ENCODE measurements around the gene PATL2.
"Not testable (repeated sequence)": the region's sequence is repeated elsewhere in the genome, so short reads cannot be mapped to it uniquely, and the experiment has no call there.

The PATL2 gene

GRCh38 chr15:44706946-44707636, 4.0 kb downstream of the PATL2 start:
- Histone ChIP-seq H3K9ac (ENCODE audit: low read depth, low read length) (no peak overlapping the region), H3K36me3 (ENCODE audit: insufficient read depth, low read length) (no peaks in the 10 kb centered on the region), H3K4me3 (ENCODE audit: low read length) (no peak overlapping the region), H3K27me3 (ENCODE audit: insufficient read depth, low read length) (peaks cover 6% of the 10 kb centered on the region), H3K27ac (ENCODE audit: low read depth, low read length) (no peak overlapping the region), H3K4me1 (ENCODE audit: insufficient read depth, low read length) (no peaks in the 10 kb centered on the region), H3K9me3 (ENCODE audit: insufficient read depth, low read depth, low read length) (no peaks in the 10 kb centered on the region)
- WGBS: 90% methylated on average over 2 of the region's 2 CpGs

DNA sequence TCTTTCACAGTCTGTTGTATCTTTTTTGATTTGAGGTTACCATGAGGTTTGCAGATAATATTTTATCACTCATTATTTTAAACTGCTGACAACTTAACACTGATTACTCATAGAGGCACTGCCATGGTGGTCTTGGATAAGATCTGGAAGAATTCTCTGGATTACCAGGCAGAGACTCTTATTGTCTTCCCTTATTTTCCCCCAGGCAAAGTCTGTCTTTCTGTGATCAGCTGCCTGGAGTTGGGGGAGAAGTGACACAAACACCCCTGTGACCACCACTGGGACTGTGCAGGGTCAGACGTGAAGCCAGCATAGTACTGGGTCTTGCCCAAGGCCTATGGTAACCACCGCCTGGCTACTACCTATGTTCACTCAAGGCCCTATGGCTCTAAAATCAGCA, 4.7 kb downstream of the PATL2 start:
- Histone ChIP-seq H3K9me3 (ENCODE audit: insufficient read depth, low read depth, low read length) (no peaks in the 10 kb centered on the region), H3K27ac (ENCODE audit: low read depth, low read length) (no peak overlapping the region)
- WGBS: 91% methylated on average over 2 of the region's 2 CpGs

DNA sequence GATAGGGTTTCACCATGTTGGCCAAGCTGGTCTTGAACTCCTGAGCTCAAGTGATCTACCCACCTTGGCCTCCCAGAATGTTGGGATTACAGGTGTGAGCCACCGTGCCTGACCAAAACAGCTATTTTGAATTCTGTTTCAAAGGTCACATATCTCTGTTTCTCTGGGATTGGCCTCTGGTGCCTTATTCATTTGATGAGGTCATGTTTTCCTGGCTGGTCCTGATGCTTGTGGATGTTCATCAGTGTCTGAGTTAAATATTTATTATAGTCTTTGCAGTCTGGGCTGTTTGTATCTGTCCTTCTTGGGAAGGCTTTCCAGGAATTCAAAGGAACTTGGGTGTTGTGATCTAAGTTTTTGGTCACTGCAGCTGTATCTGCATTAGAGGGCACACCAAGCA, 5.1 kb downstream of the PATL2 start:
- no peak overlapping the region for H3K9ac ChIP-seq (ENCODE audit: low read depth, low read length)
- no peak overlapping the region for H3K27ac ChIP-seq (ENCODE audit: low read depth, low read length)
- H3K27me3 ChIP-seq (ENCODE audit: insufficient read depth, low read length): no peaks in the 10 kb centered on the region
- no peak overlapping the region for H3K4me3 ChIP-seq (ENCODE audit: low read length)
- H3K4me1 ChIP-seq (ENCODE audit: insufficient read depth, low read length): no peaks in the 10 kb centered on the region
- no peaks in the 10 kb centered on the region for H3K36me3 ChIP-seq (ENCODE audit: insufficient read depth, low read length)
- H3K9me3 ChIP-seq (ENCODE audit: insufficient read depth, low read depth, low read length): no peaks in the 10 kb centered on the region
- WGBS: 82% methylated on average over 1 of the region's 1 CpG

More for the DNA sequence above, 4.7 kb downstream of the PATL2 start:
- Histone ChIP-seq H3K27me3 (ENCODE audit: insufficient read depth, low read length) (no peaks in the 10 kb centered on the region), H3K4me1 (ENCODE audit: insufficient read depth, low read length) (no peaks in the 10 kb centered on the region), H3K9ac (ENCODE audit: low read depth, low read length) (no peak overlapping the region), H3K36me3 (ENCODE audit: insufficient read depth, low read length) (no peaks in the 10 kb centered on the region), H3K4me3 (ENCODE audit: low read length) (no peak overlapping the region)

DNA sequence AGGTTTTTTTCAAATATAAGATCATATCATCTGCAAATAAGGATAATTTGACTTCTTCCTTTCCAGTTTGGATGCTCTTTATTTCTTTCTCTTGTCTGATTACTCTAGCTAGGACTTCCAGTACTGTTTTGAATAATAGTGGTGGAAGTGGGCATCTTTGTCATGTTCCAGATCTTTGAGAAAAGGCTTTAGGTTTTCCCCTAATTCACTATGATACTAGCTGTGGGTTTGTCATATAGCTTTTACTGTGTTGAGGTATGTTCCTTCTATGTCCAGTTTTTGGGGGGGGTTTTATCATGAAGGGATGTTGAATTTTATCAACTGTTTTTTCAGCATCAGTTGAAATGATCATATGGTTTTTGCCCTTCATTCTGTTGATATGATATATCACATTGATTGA, 10.4 kb downstream of the PATL2 start:
- not testable (repeated sequence) for H3K36me3 ChIP-seq (ENCODE audit: insufficient read depth, low read length); H3K27me3 ChIP-seq (ENCODE audit: insufficient read depth, low read length); H3K9ac ChIP-seq (ENCODE audit: low read depth, low read length); H3K9me3 ChIP-seq (ENCODE audit: insufficient read depth, low read depth, low read length); H3K4me1 ChIP-seq (ENCODE audit: insufficient read depth, low read length); H3K4me3 ChIP-seq (ENCODE audit: low read length); H3K27ac ChIP-seq (ENCODE audit: low read depth, low read length)

DNA sequence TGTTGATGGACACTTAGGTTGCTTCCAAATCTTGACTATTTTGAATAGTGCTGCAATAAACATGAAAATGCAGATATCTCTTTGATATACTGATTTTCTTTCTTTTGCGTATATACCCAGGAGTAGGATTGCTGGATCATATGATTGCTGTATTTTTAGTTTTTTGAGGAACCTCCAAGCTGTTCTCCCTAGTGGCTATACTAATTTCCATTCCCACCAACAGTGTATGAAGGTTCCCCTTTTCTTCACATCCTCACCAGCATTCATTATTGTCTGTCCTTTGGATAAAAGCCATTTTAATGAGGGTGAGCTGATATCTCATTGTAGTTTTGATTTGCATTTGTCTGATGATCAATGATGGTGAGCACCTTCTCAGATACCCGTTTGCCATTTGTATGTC, 12.5 kb downstream of the PATL2 start:
- Histone ChIP-seq H3K9ac (ENCODE audit: low read depth, low read length) (no peak overlapping the region), H3K36me3 (ENCODE audit: insufficient read depth, low read length) (no peaks in the 10 kb centered on the region), H3K4me1 (ENCODE audit: insufficient read depth, low read length) (no peaks in the 10 kb centered on the region), H3K27me3 (ENCODE audit: insufficient read depth, low read length) (no peaks in the 10 kb centered on the region), H3K4me3 (ENCODE audit: low read length) (no peak overlapping the region), H3K27ac (ENCODE audit: low read depth, low read length) (no peak overlapping the region), H3K9me3 (ENCODE audit: insufficient read depth, low read depth, low read length) (no peaks in the 10 kb centered on the region)
- 94% methylated on average over 1 of the region's 2 CpGs for WGBS

DNA sequence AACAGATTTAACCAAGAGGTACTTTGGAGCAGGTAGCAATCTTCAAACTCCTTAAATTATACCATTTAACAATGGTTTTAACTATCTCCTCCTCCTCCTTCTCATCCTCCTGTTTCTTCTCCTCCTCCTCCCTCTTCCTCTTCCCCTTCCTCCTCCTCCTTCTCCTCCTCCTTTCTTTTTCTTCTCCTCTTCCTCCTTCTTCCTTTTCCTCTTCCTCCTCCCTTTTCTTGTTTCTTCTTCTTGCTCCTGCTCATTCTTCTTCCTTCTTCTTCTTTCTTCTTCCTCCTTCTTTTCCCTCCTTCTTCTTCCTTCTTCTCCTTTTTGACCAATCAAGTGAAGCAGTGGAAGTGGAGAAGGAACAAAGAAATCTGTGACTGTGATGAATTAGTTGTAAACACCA, 14.1 kb downstream of the PATL2 start:
- H3K27me3 ChIP-seq (ENCODE audit: insufficient read depth, low read length): no peaks in the 10 kb centered on the region
- no peaks in the 10 kb centered on the region for H3K9me3 ChIP-seq (ENCODE audit: insufficient read depth, low read depth, low read length)

DNA sequence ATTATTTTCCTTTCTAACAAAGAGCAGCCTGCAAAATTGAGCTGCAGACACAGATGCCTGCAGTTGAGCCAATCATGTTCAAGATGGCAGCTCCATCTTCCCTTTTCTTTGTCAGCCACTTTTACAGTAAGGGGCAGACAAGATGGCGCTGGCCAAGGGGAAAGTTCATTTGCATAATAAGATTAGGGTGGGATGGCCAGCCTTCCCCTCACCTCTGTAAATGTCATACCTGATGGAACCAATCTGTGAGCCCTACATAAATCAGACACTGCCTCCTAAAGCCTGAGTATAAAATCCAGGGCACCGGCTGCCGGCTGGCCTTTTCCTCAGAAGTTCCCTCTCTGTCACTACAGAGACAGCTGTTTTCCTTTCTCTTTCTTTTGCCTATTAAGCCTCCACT, 15.8 kb downstream of the PATL2 start:
- H3K27ac ChIP-seq (ENCODE audit: low read depth, low read length): no peak overlapping the region
- no peak overlapping the region for H3K9ac ChIP-seq (ENCODE audit: low read depth, low read length)
- no peak overlapping the region for H3K4me3 ChIP-seq (ENCODE audit: low read length)
- H3K27me3 ChIP-seq (ENCODE audit: insufficient read depth, low read length): no peaks in the 10 kb centered on the region
- WGBS: 94% methylated on average over 2 of the region's 3 CpGs
- no peaks in the 10 kb centered on the region for H3K36me3 ChIP-seq (ENCODE audit: insufficient read depth, low read length)
- no peaks in the 10 kb centered on the region for H3K4me1 ChIP-seq (ENCODE audit: insufficient read depth, low read length)
- H3K9me3 ChIP-seq (ENCODE audit: insufficient read depth, low read depth, low read length): no peaks in the 10 kb centered on the region

More for the DNA sequence above, 14.1 kb downstream of the PATL2 start:
- Histone ChIP-seq H3K9ac (ENCODE audit: low read depth, low read length) (no peak overlapping the region), H3K4me1 (ENCODE audit: insufficient read depth, low read length) (no peaks in the 10 kb centered on the region), H3K27ac (ENCODE audit: low read depth, low read length) (no peak overlapping the region), H3K4me3 (ENCODE audit: low read length) (no peak overlapping the region), H3K36me3 (ENCODE audit: insufficient read depth, low read length) (no peaks in the 10 kb centered on the region)

DNA sequence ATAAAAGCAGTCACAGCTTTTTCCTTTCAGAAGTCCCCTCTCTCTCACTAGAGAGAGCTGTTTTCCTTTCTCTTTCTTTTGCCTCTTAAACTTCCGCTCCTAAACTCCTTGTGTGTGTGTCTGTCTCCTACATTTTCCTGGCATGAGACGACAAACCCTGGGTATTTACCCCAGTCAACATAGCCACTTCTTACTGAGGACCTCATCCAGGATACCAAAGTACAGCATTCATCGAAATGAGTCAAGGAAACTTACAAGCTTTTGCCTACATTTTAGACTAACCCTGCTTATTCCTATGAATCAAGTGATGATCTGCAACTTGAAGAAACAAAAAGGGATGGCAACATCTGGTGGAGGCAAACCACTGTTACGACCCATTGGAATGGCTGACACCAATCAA, 16.7 kb downstream of the PATL2 start:
- H3K36me3 ChIP-seq (ENCODE audit: insufficient read depth, low read length): no peaks in the 10 kb centered on the region
- H3K4me3 ChIP-seq (ENCODE audit: low read length): no peak overlapping the region
- no peaks in the 10 kb centered on the region for H3K27me3 ChIP-seq (ENCODE audit: insufficient read depth, low read length)
- H3K9me3 ChIP-seq (ENCODE audit: insufficient read depth, low read depth, low read length): no peaks in the 10 kb centered on the region
- WGBS: 91% methylated on average over 4 of the region's 4 CpGs
- H3K9ac ChIP-seq (ENCODE audit: low read depth, low read length): no peak overlapping the region
- no peaks in the 10 kb centered on the region for H3K4me1 ChIP-seq (ENCODE audit: insufficient read depth, low read length)
- no peak overlapping the region for H3K27ac ChIP-seq (ENCODE audit: low read depth, low read length)

DNA sequence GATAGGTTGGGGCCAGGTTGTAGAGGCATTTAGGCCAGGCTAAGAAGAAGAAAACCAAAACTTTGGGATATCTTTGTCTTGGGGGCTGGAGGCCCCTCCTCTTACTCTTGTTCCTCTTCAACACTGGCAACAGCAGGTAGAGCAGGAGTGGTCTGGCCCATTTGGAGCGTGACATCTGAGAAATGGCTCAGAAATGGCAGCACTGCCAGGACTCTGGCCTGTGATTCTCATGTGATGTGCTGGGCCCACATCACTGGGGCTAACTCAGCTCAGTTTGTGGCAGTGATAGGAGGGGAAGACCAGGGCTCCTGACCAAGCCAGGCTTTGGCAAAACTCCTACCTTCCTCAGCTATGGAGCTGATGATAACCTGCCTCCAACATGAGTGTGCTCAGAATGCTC, 18.5 kb downstream of the PATL2 start:
- H3K9ac ChIP-seq (ENCODE audit: low read depth, low read length): no peak overlapping the region
- 89% methylated on average over 1 of the region's 1 CpG for WGBS

DNA sequence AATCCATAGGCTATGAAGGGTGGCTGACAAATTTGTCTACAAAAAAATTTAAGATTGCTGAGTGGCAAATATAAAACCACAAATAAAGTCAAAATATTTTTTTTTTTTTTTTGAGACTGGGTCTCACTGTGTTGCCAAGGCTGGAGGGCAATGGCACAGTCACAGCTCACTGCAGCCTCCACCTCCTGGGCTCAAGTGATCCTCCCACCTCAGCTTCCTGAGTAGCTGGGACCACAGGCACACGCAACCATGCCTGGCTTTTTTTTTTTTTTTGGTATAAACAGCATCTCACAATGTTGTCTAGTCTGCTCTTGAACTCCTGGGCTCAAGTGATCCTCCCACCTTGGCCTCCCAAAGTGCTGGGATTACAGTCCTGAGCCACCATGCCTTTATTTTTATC, 20.9 kb downstream of the PATL2 start:
- H3K27me3 ChIP-seq (ENCODE audit: insufficient read depth, low read length); H3K4me1 ChIP-seq (ENCODE audit: insufficient read depth, low read length); H3K36me3 ChIP-seq (ENCODE audit: insufficient read depth, low read length); H3K9me3 ChIP-seq (ENCODE audit: insufficient read depth, low read depth, low read length); H3K9ac ChIP-seq (ENCODE audit: low read depth, low read length); H3K27ac ChIP-seq (ENCODE audit: low read depth, low read length); H3K4me3 ChIP-seq (ENCODE audit: low read length): not testable (repeated sequence)
- WGBS: 74% methylated on average over 1 of the region's 1 CpG

More for the DNA sequence above, 18.5 kb downstream of the PATL2 start:
- Histone ChIP-seq H3K27me3 (ENCODE audit: insufficient read depth, low read length) (no peaks in the 10 kb centered on the region), H3K9me3 (ENCODE audit: insufficient read depth, low read depth, low read length) (no peaks in the 10 kb centered on the region), H3K4me1 (ENCODE audit: insufficient read depth, low read length) (no peaks in the 10 kb centered on the region), H3K27ac (ENCODE audit: low read depth, low read length) (no peak overlapping the region), H3K36me3 (ENCODE audit: insufficient read depth, low read length) (no peaks in the 10 kb centered on the region), H3K4me3 (ENCODE audit: low read length) (no peak overlapping the region)

GRCh38 chr15:44689318-44689717, 21.8 kb downstream of the PATL2 start:
- H3K27ac ChIP-seq (ENCODE audit: low read depth, low read length); H3K9me3 ChIP-seq (ENCODE audit: insufficient read depth, low read depth, low read length); H3K36me3 ChIP-seq (ENCODE audit: insufficient read depth, low read length); H3K27me3 ChIP-seq (ENCODE audit: insufficient read depth, low read length); H3K4me3 ChIP-seq (ENCODE audit: low read length); H3K4me1 ChIP-seq (ENCODE audit: insufficient read depth, low read length); H3K9ac ChIP-seq (ENCODE audit: low read depth, low read length): not testable (repeated sequence)
- 94% methylated on average over 2 of the region's 2 CpGs for WGBS
